ENCODE results near the gene ERAP2. TPM values are rescaled to one million over a fixed set of nuclear protein-coding genes. Genes with fewer than 3 reads are reported as not detected.

ERAP2 gene
- total RNA-seq, 2 experiments from 2014 or later = 57.3 to 60.7 TPM

- DNase-seq = peak; percentile 46
- Mint-ChIP-seq H3K27ac (peak overlapping the region; percentile 97), H3K36me3 (ENCODE audit: low read depth) (peaks cover 19% of the 10 kb centered on the region), H3K4me3 (peak overlapping the region; percentile 64), H3K4me1 (peaks cover 75% of the 10 kb centered on the region), H3K27me3 (no peaks in the 10 kb centered on the region), H3K9me3 (ENCODE audit: low read depth) (peaks cover 5% of the 10 kb centered on the region)
- ChIA-PET CTCF (interaction anchor here (0.5 to 1.4 kb wide), 6 partner anchors 13 to 198 kb away, joined by 3 to 6 read pairs (median 4); no protein-coding TSS in a partner anchor), POLR2A (interaction anchor here (1.0 kb wide), 2 partner anchors 28 to 67 kb away, joined by 3 read pairs; partner anchors contain the start of gene LNPEP)
- ATAC-seq = peak; percentile 76
- intact Hi-C loops (cut with DNase I, micrococcal nuclease) = loop anchor here (1.0 to 10.0 kb wide), 3 partner anchors 28 to 298 kb away; partner anchors contain the start of gene CAST (in 1 of the 2)
Measured at GRCh38 chr5:96963267-96963666, 87.0 kb downstream of the ERAP2 start.

- ChIA-PET POLR2A (no interaction called here), CTCF (interaction anchor here (0.8 to 1.4 kb wide), 6 partner anchors 9 to 170 kb away, joined by 3 to 4 read pairs (median 3); partner anchors contain the start of gene LNPEP)
- Mint-ChIP-seq H3K27ac (no peak overlapping the region), H3K36me3 (ENCODE audit: low read depth) (peaks cover 14% of the 10 kb centered on the region), H3K4me3 (no peak overlapping the region), H3K27me3 (no peaks in the 10 kb centered on the region), H3K9me3 (ENCODE audit: low read depth) (peaks cover 5% of the 10 kb centered on the region), H3K4me1 (peaks cover 84% of the 10 kb centered on the region)
- no peak for ATAC-seq
- intact Hi-C loops (cut with DNase I, micrococcal nuclease) = loop anchor here (5.0 to 10.0 kb wide), 2 partner anchors 302 to 1094 kb away; partner anchors contain the start of gene CAST (in 1 of the 2)
- no peak for DNase-seq
Measured at GRCh38 chr5:96966801-96967200, 90.5 kb downstream of the ERAP2 start.

- ChIA-PET POLR2A (no interaction called here), CTCF (interaction anchor here (0.5 to 1.3 kb wide), 4 partner anchors 31 to 96 kb away, joined by 3 to 4 read pairs (median 4); partner anchors contain the start of gene LNPEP)
- Mint-ChIP-seq H3K4me3 (no peak overlapping the region), H3K27ac (no peak overlapping the region), H3K4me1 (peaks cover 84% of the 10 kb centered on the region), H3K9me3 (ENCODE audit: low read depth) (peaks cover 5% of the 10 kb centered on the region), H3K27me3 (no peaks in the 10 kb centered on the region), H3K36me3 (ENCODE audit: low read depth) (peaks cover 14% of the 10 kb centered on the region)
- peak; percentile 50 for ATAC-seq
- DNase-seq = no peak
- intact Hi-C loops (cut with DNase I, micrococcal nuclease) = loop anchor here (5.0 to 10.0 kb wide), 2 partner anchors 303 to 1095 kb away; partner anchors contain the start of gene CAST (in 1 of the 2)
Measured at GRCh38 chr5:96967400-96967799, 91.1 kb downstream of the ERAP2 start.

GRCh38 chr5:96968074-96968473 is 91.8 kb downstream of the ERAP2 start:
- H3K27me3 Mint-ChIP-seq = no peaks in the 10 kb centered on the region
- ATAC-seq (no peak), DNase-seq (no peak)
- no peak overlapping the region for H3K27ac Mint-ChIP-seq
- H3K4me1 Mint-ChIP-seq = peaks cover 84% of the 10 kb centered on the region
- peaks cover 19% of the 10 kb centered on the region for H3K36me3 Mint-ChIP-seq (ENCODE audit: low read depth)
- no peak overlapping the region for H3K4me3 Mint-ChIP-seq
- peaks cover 5% of the 10 kb centered on the region for H3K9me3 Mint-ChIP-seq (ENCODE audit: low read depth)
- intact Hi-C loops (cut with DNase I, micrococcal nuclease) = loop anchor here (5.0 to 10.0 kb wide), 2 partner anchors 303 to 1096 kb away; partner anchors contain the start of gene CAST (in 1 of the 2)
- CTCF ChIA-PET = no interaction called here
- POLR2A ChIA-PET = no interaction called here

DNA sequence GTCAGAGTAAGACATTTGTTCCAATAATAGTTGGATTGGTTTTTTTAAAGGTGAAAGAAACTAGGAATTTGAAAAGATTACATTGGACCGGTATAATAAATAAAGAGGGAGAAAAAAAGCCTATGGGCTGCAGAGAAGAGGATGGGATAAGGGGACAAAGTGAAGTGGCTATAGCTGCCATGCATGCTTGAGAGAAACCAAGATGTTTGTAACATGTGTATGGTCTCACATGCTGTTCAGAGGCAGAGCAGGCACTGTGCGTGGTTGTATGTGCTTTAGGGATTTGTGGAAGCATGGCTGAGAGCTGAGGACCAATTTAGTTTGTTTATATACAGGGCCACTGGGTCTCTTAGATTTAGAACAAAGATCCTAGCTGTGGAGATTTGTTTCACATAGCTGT is 92.3 kb downstream of the ERAP2 start:
- Mint-ChIP-seq H3K9me3 (ENCODE audit: low read depth) (peaks cover 5% of the 10 kb centered on the region), H3K4me1 (peaks cover 82% of the 10 kb centered on the region), H3K4me3 (no peak overlapping the region), H3K36me3 (ENCODE audit: low read depth) (peaks cover 19% of the 10 kb centered on the region), H3K27me3 (no peaks in the 10 kb centered on the region), H3K27ac (no peak overlapping the region)
- ChIA-PET POLR2A (interaction anchor here (0.6 kb wide), 1 partner anchor 13 kb away, joined by 4 read pairs; no protein-coding TSS in a partner anchor), CTCF (interaction anchor here (1.1 kb wide), 1 partner anchor 28 kb away, joined by 4 read pairs; no protein-coding TSS in a partner anchor)
- DNase-seq = no peak
- intact Hi-C loops (cut with DNase I, micrococcal nuclease) = loop anchor here (5.0 to 10.0 kb wide), 2 partner anchors 304 to 1096 kb away; partner anchors contain the start of gene CAST (in 1 of the 2)
- no peak for ATAC-seq

Other genes starting within 250 kb of the ERAP2 start
- gene CAST, start 214.1 kb upstream of the ERAP2 start, total RNA-seq = 100 to 1,000 TPM; 136 to 211 TPM
- gene ERAP1, start 68.6 kb upstream of the ERAP2 start, total RNA-seq = 10 to 100 TPM; 56.4 to 98.7 TPM
- gene LNPEP, start 59.6 kb downstream of the ERAP2 start, total RNA-seq = 10 to 100 TPM; 45.8 to 46.7 TPM

Measured in activated CD4-positive, alpha-beta T cell treated with anti-CD3 and anti-CD28 coated beads for 36 hours (primary cell).